Measurements from ENCODE around the gene CDH12.
A peak's percentile ranks its signal among the peaks of the same experiment; 100 is the strongest.
"Not testable (repeated sequence)": the region's sequence is repeated elsewhere in the genome, so short reads cannot be mapped to it uniquely, and the experiment has no call there.

The CDH12 gene

GRCh38 chr5:22774214-22774613, 78.9 kb downstream of the CDH12 start:
- not testable (repeated sequence) for DNase-seq

GRCh38 chr5:22764736-22765135, 88.4 kb downstream of the CDH12 start:
- no peak for DNase-seq

DNA sequence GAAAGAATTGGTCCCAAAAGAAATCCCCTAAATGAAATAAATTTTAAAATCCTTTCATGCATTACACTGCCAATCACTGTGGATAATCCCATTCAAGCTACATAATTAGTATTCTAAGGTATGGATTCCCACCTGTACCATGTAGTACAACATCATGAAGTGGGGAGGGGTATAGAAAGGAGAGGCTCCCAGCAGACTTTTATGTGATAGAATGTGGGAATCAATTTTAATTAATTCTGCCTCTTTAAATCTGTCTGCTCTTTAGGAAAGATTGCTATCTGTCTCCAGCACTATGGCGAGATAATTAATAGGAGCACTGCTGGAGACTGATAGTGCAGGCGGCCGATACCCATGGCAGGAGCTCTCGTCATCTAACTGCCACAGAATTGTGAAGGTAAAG, 95.4 kb downstream of the CDH12 start:
- DNase-seq = no peak

- DNase-seq = no peak
Measured at GRCh38 chr5:22754155-22754554, 99.0 kb downstream of the CDH12 start.

DNA sequence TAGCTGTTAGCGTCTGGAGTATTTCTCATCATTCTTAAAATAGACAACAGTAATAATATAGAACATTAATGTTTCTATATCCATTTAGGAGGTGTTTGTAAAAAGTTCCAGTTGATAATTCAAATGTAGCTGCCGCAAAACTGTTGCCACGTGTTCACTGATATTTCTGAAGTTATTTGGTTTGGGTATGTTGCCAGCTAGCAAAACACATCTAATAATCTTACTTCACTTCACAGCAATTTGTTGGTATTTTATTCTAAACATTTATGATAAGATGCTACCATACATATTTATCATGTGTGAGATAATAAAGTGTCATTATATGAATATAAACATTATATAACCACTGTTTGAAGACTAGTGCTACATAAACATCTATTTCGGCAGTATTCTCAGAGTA, 101.6 kb downstream of the CDH12 start:
- DNase-seq = no peak

DNA sequence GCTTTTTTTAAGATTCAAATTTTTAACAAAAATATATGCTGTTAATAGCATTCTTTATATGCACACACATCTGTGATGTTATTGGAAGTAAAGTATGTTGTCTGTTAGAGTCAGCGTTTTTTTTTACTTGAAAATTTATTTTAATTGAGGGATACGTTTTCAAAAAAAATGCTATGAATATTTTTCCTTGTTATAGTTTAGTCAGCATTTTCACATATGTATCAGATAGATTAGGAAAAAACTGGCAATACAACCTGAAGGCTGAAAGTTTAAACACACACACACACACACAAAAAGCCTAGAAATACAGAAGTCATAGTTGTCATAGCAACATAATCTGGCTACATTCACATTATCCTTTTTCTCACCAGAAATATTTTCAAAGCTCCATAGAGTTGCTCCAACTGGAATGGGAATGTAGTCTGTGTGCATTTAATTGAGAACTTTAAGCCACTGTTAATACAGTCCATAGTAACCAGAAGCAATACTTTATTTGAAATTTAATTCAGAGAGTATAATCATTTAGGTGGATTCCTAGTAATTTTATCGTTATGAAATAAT, 116.6 kb downstream of the CDH12 start:
- no peak for DNase-seq

GRCh38 chr5:22734907-22735306, 118.2 kb downstream of the CDH12 start:
- no peak for DNase-seq

DNA sequence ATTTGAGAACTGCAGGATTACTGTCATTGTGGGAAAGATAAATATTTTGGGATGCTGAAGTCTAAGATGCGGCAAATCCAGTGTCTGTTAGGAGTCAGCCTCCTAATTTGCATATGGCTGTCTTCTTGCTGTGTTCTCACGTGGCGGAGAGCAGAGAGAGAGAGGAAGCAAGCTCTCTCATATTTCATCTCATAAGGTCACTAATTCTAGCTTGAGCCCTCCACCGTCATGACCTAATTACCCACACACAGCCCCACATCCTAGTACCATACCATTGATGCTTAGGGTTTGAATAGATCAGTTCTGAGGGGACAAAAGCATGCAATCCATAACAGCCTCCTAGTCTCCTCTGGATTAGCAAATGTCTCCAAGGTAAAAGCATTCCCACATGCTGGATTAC, 124.5 kb downstream of the CDH12 start:
- DNase-seq = no peak

DNA sequence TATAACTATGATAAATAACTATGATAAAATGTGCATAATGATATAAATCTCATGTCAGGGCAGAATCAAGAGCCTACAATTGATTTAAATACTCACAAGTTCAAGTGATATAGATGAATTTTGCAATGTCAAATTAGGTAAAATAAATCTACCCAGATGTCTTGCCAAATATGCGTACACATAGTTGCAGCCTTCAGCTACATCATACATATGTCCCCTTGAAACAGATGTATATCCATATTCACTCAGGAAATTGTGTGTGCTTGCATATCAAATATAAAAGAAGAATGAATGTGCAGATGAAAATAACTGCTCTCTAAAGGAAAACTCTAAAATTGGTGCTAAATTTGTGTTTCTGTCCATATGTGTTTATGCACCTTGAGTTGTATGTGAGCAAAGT, 130.7 kb downstream of the CDH12 start:
- DNase-seq = no peak

GRCh38 chr5:22722056-22722455, 131.1 kb downstream of the CDH12 start:
- DNase-seq = no peak

- DNase-seq = no peak
Measured at GRCh38 chr5:22719842-22720241, 133.3 kb downstream of the CDH12 start.

DNA sequence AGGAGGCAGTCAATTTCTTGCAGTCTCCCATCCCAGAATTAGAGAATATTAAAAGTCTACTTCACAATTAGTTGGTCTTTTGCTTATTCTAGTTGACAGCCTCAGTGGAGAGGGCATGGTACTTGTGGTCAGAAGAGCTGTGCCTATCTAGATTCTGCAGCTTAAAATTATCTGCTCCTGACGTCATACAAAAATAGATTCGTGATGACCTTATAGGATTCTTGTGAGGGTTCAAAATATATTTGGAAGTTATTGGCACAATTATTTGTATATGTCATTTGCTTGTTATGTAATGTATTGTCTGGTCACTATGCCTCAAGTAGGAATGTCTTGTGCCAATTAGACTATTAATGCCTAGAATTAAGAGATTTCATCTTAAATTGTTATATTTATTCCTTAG, 142.5 kb downstream of the CDH12 start:
- no peak for DNase-seq

GRCh38 chr5:22709743-22710142, 143.4 kb downstream of the CDH12 start:
- DNase-seq = no peak

DNA sequence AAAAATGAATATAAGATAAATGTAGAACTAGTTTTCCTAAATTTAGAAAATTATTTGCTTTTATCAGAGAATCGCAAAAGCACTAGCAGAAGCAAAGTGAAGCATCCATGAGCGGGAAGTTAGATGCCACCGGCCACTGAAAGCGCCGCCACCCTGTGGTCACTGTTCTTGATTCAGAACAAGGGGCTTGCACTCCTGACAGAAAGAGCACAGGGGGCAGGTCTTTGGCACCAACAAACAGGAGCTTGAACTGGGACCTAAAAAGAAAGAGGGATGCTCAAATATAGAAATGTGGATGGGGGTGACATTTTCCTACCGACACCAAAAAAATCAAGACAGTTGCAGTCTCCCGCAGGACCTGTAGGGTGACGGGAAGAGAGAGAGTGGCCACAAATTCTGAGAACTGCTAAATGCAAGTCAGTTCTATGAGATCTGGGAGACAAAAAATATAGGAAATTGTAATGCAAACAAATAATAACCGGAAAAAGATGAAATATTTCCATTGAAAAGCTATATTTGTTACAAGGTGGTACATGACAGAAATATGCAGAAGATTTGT, 144.3 kb downstream of the CDH12 start:
- DNase-seq = no peak

DNA sequence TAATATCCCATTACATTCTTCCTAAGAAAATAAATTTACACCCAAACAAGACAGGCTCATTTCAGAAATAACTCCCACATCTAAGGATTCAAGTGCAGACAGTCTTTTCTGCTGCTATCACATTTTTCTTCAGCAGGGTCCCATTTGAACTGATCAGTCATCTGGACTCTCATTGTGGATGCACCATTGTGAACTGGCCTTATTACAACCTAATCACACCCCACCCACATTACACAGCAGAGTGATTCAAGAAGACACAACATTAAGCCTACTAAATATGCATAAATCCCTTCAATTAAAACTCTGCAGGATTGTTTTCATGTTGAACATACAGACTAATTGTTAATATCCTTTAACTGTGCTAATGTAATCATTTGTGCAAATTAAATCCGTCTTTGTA, 146.2 kb downstream of the CDH12 start:
- DNase-seq = no peak

DNA sequence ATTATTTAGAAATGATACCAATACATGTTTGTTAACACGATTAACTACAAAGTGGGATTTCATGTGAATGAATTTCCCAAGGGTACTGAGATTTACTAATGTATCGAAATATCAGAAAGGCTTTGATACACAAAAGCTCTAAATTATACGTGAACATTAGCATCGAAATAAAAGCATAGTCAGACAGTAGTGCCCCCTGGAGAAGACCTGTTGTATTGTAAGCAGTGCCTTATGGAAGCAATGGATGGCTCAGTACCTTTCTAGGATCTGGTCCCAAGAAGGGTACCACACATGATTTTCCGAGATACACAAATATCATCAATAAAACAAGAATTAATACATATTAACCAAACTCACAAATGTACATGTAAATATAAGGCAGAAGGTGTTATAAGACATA, 153.8 kb downstream of the CDH12 start:
- no peak for DNase-seq

DNA sequence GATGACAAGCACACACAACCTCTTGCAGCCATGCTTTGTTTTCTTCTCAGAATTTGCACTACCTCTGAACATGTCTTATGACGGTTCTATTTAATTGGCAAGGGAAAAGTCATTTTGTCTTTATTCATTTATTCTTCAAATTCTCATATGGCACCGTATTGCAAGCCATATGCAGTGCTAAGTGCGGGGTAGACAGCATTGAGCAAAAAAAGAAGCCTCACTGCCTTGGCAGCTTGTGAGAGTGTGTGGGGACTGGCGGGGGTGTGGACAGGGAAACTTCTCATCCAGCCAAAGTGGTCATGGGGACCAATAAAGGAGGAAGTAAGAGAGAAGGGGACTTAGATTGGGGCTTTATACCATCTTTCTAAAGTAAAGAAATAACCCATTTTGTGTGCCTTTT, 160.0 kb downstream of the CDH12 start:
- DNase-seq = no peak

DNA sequence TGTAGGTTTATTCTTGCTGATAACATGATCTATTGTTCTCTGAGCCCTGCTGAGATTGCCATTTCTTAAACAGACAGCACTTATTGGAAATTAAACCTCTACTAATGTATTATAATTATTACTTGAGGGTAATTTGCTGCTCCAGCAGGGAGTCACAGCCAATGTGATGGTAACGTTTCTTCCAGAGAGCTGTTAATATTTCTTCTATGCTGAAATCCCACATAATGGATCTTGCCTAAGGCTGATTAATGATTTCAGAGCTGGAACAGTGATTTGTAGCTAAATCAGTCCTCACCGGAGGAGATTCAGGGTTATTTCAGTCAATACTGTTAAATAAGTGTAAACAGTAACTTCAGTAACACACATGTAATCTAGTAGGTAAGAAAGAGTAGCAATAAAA, 170.1 kb downstream of the CDH12 start:
- peak in 1 of 56 donors; percentile 1 for DNase-seq

DNA sequence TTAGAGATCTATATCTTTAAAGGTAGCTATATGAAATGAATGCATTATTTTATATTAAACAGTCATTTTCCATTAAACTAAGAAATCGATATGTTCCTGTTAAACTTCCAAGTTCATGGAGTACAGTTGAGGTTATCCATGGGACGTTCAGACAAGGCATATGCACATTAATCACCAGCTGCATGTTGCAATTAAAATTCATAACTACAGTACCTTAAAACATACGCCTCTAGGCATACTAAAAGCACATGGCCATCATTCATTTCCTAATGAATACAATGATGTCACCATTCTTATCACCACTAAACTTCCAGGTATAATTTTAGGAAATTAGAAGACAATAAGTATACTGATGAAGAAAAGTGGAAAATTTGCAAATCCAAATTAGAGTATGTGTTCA, 174.3 kb downstream of the CDH12 start:
- no peak for DNase-seq

- DNase-seq = no peak
Measured at GRCh38 chr5:22673131-22673530, 180.0 kb downstream of the CDH12 start.

DNA sequence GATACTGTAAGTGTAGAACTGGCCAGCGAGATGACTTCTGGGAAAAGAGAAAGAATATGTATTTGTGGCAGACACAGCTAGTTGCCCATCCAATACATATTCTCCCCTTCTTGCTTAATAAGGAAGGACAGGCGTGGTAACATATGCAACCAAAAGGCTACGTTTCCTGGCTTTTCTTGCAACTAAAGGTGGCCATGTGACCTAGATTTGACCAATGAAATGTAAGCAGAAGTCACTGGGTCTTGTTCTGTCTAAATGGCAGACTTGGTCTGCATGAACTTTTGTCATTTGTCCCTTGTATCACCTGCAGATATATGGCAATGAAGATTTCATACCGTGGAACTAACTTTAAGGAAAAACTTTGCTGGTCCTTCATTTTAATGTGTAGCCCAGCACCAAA, 183.8 kb downstream of the CDH12 start:
- no peak for DNase-seq

GRCh38 chr5:22665801-22666200, 187.3 kb downstream of the CDH12 start:
- no peak for DNase-seq

DNA sequence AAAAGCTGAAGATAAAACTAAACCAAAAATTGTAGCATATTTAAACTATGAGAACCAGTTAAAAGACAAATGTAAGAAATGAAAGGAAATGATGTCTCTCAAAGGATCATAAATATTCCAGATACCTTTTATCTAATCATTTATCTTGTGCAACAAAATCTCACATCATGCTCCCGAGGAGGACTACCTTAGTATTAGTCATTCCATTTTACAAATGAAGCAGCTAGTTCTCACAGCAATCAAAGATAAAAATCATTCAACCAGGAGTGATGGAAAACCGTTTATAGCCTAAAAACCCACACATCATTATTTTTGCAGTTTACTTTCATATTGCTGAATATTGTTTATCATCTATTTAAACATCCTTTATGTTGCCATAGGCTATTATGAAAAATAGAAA, 190.0 kb downstream of the CDH12 start:
- DNase-seq = no peak

- DNase-seq = no peak
Measured at GRCh38 chr5:22662391-22662790, 190.8 kb downstream of the CDH12 start.

All from nucleus accumbens (tissue), 56 donors.